ENCODE measurements around the gene GNG3.

GNG3 gene

GRCh38 chr11:62752177-62752785 is 44.8 kb downstream of the GNG3 start:
- TF ChIP-seq CTCF (IDR thresholded peaks at IDR 0.05; ENCODE audit: borderline replicate concordance, extremely low read depth, low read length, poor library complexity, severe bottlenecking) (no peak), EZH2 (IDR thresholded peaks at IDR 0.05; ENCODE audit: borderline replicate concordance, low read depth, low read length, severe bottlenecking) (no peak)
- Histone ChIP-seq H4K20me1 (ENCODE audit: insufficient read depth, low read length) (peaks cover 7% of the 10 kb centered on the region; the same call in 1 of the 2 replicates), H3K79me2 (ENCODE audit: insufficient read depth, low read length) (peaks cover 23% of the 10 kb centered on the region), H2AFZ (ENCODE audit: low read depth, low read length) (no peak overlapping the region), H3K4me2 (ENCODE audit: insufficient read depth, low read length) (peak overlapping the region; percentile 1), H3K4me3 (ENCODE audit: low read depth in 1 of 2, low read length in 2 of 2) (no peak overlapping the region), H3K36me3 (ENCODE audit: insufficient read depth, low read length) (peaks cover 24% of the 10 kb centered on the region), H3K9me3 (ENCODE audit: insufficient read depth, low read length, severe bottlenecking) (no peaks in the 10 kb centered on the region), H3K27ac (ENCODE audit: low read length) (no peak overlapping the region), H3K4me1 (ENCODE audit: insufficient read depth, low read length) (peaks cover 28% of the 10 kb centered on the region), H3K9ac (ENCODE audit: low read depth, low read length) (no peak overlapping the region), H3K27me3 (ENCODE audit: insufficient read depth, low read length, poor library complexity) (no peaks in the 10 kb centered on the region)
- DNase-seq (no peak), ATAC-seq (ENCODE audit: insufficient read depth, low read depth) (no peak)

- Histone ChIP-seq H3K27ac (ENCODE audit: low read length) (peak overlapping the region; percentile 92), H3K9me3 (ENCODE audit: insufficient read depth, low read length, severe bottlenecking) (no peaks in the 10 kb centered on the region), H2AFZ (ENCODE audit: low read depth, low read length) (peak overlapping the region; percentile 57), H3K9ac (ENCODE audit: low read depth, low read length) (peak overlapping the region; percentile 60), H3K27me3 (ENCODE audit: insufficient read depth, low read length, poor library complexity) (no peaks in the 10 kb centered on the region), H3K4me2 (ENCODE audit: insufficient read depth, low read length) (peak overlapping the region; percentile 66), H3K79me2 (ENCODE audit: insufficient read depth, low read length) (peaks cover 23% of the 10 kb centered on the region), H3K4me1 (ENCODE audit: insufficient read depth, low read length) (peaks cover 28% of the 10 kb centered on the region), H3K36me3 (ENCODE audit: insufficient read depth, low read length) (peaks cover 24% of the 10 kb centered on the region), H3K4me3 (ENCODE audit: low read depth in 1 of 2, low read length in 2 of 2) (peak overlapping the region; percentile 33 to 65; a peak in 3 of 4 replicates), H4K20me1 (ENCODE audit: insufficient read depth, low read length) (peaks cover 7% of the 10 kb centered on the region; the same call in 1 of the 2 replicates)
- ATAC-seq (ENCODE audit: insufficient read depth, low read depth), result no peak
- no peak for DNase-seq
- TF ChIP-seq EZH2 (IDR thresholded peaks at IDR 0.05; ENCODE audit: borderline replicate concordance, low read depth, low read length, severe bottlenecking) (no peak), CTCF (IDR thresholded peaks at IDR 0.05; ENCODE audit: borderline replicate concordance, extremely low read depth, low read length, poor library complexity, severe bottlenecking) (no peak)
Observed at GRCh38 chr11:62752994-62753735, 45.7 kb downstream of the GNG3 start.

- ATAC-seq (ENCODE audit: insufficient read depth, low read depth) (peak; percentile 98), DNase-seq (peak; percentile 99)
- H4K20me1 ChIP-seq (ENCODE audit: insufficient read depth, low read length), result peaks cover 7% of the 10 kb centered on the region; the same call in 1 of the 2 replicates
- no peaks in the 10 kb centered on the region for H3K27me3 ChIP-seq (ENCODE audit: insufficient read depth, low read length, poor library complexity)
- H3K27ac ChIP-seq (ENCODE audit: low read length), result peak within 1 kb of the TSS; percentile 92
- TF ChIP-seq CTCF (IDR thresholded peaks at IDR 0.05; ENCODE audit: borderline replicate concordance, extremely low read depth, low read length, poor library complexity, severe bottlenecking), result no peak
- no peak for TF ChIP-seq EZH2 (IDR thresholded peaks at IDR 0.05; ENCODE audit: borderline replicate concordance, low read depth, low read length, severe bottlenecking)
- peaks cover 21% of the 10 kb centered on the region for H3K36me3 ChIP-seq (ENCODE audit: insufficient read depth, low read length)
- H3K9me3 ChIP-seq (ENCODE audit: insufficient read depth, low read length, severe bottlenecking), result no peaks in the 10 kb centered on the region
- peak within 1 kb of the TSS; percentile 33 to 65; a peak in 3 of 4 replicates for H3K4me3 ChIP-seq (ENCODE audit: low read depth in 1 of 2, low read length in 2 of 2)
- H3K4me1 ChIP-seq (ENCODE audit: insufficient read depth, low read length), result peaks cover 28% of the 10 kb centered on the region
- peaks cover 23% of the 10 kb centered on the region for H3K79me2 ChIP-seq (ENCODE audit: insufficient read depth, low read length)
- peak within 1 kb of the TSS; percentile 60 for H3K9ac ChIP-seq (ENCODE audit: low read depth, low read length)
- H3K4me2 ChIP-seq (ENCODE audit: insufficient read depth, low read length), result peak within 1 kb of the TSS; percentile 66
- peak within 1 kb of the TSS; percentile 89 for H2AFZ ChIP-seq (ENCODE audit: low read depth, low read length)
Observed at GRCh38 chr11:62753736-62754603, 46.5 kb downstream of the GNG3 start, which contains the start of gene ZBTB3. Gene ZBTB3 (minus strand): TSS chr11:62754160. CDS start chr11:62753664, 496 bp downstream.
